ENCODE data around the gene PRR5L.
A peak's percentile ranks its signal among the peaks of the same experiment; 100 is the strongest.

Gene PRR5L

DNA sequence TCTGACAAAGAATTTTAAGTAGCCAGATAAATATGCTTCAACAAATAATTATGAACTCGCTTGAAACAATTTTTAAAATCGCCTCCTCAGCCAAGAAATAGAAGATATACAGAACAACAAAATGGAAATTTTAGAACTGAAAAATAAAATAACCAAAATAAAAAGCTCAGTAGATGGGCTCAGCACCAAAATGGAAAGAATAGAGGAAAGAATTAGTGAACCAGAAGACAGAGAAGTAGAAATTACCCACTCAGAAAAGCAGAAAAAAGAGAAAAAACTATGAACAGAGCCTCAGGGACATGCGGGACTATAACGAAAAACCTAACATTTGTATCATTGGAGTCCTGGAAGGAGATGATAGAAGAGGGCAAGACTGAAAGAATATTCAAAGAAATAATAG is 14.2 kb upstream of the PRR5L start:
- H3K27ac ChIP-seq: no peak overlapping the region
- TF ChIP-seq, protein P1, sequence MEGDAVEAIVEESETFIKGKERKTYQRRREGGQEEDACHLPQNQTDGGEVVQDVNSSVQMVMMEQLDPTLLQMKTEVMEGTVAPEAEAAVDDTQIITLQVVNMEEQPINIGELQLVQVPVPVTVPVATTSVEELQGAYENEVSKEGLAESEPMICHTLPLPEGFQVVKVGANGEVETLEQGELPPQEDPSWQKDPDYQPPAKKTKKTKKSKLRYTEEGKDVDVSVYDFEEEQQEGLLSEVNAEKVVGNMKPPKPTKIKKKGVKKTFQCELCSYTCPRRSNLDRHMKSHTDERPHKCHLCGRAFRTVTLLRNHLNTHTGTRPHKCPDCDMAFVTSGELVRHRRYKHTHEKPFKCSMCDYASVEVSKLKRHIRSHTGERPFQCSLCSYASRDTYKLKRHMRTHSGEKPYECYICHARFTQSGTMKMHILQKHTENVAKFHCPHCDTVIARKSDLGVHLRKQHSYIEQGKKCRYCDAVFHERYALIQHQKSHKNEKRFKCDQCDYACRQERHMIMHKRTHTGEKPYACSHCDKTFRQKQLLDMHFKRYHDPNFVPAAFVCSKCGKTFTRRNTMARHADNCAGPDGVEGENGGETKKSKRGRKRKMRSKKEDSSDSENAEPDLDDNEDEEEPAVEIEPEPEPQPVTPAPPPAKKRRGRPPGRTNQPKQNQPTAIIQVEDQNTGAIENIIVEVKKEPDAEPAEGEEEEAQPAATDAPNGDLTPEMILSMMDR (IDR thresholded peaks at IDR 0.05): no peak
- no peak for TF ChIP-seq ZFX (IDR thresholded peaks at IDR 0.05; ENCODE audit: borderline replicate concordance)

DNA sequence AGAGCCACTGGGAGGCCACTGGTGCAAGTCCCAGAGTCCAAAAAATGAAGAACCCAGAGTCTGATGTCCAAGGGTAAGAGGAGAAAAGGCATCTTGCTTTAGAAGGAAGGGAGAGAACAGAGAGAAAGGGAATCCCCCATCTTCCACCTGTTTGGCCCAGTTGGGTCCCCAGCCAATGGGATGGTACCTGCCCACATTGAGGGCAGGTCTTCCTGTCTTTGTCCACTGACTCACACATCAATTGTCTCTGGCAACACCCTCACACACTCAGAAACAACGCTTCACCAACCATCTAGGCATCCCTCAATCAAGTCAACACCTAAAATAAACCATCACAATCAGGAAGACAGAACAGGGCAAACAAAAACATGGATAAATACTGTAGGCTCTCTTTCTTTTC is 13.2 kb upstream of the PRR5L start:
- TF ChIP-seq ZFX (IDR thresholded peaks at IDR 0.05; ENCODE audit: borderline replicate concordance): no peak
- TF ChIP-seq, protein P1 (IDR thresholded peaks at IDR 0.05): no peak
- H3K27ac ChIP-seq: no peak overlapping the region

DNA sequence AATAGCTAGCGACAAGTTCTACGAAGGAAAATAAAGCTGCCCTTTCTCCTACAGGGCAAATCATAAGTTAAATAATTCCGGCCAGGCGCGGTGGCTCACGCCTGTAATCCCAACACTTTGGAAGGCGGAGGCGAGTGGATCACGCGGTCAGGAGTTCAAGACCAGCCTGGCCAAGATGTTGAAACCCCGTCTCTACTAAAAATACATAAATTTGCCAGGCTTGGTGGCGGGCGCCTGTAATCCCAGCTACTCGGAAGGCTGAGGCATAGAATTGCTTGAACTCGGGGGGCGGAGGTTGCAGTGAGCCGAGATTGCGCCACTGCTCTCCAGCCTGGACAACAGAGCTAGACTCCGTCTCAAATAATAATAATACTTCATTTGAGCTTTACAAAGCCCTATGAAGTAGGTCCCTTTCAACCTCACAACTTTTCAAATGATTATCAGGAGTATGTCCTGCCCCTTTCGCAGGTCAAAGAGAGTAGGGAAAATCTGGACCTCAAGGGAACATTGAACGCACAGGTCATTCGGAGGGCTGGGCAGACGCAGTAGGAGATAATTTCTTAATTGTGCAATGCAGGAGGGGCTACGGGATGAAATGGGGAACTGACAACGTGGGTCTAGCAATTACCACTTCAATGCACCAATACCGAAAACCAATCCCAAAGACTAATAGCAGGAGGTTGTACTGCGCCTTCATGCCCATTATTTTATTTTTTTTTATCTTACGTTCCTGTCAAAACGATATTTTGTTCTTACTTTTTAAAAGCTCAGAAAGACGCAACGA is 7.5 kb upstream of the PRR5L start:
- no peak for TF ChIP-seq ZFX (IDR thresholded peaks at IDR 0.05; ENCODE audit: borderline replicate concordance)
- TF ChIP-seq, protein P1 (IDR thresholded peaks at IDR 0.05): no peak
- H3K27ac ChIP-seq: peak overlapping the region; percentile 42; the same call in 1 of the 2 replicates

DNA sequence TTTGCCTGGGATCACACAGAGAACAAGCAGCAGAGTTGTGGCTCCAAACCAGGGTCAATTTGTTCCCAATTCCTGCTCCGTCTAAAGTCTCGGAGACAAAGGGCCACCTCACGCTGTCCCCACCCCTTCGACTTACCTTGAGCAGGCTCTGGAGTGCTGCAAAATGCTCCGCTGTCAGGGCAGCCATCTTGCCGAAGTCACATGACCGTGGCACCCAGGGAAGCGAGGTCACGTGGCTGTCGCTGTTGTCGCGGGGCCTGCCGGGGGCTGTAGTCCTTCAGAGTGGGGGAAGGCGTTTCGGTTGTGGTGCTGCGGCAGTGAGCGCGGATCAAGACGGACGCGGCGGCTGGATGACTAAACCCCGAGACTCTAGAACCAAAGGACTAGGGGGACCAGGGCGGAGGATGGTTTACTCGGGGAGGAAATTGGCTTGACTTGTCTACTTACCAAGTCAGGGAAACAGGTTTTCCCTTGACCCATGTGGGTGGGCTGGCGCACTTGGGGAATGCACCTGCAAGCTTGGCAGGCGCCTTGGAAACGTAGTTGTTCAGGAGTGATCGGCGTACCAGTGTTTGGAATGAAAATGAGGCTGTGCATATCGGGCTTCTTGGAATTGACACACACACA is 6.7 kb upstream of the PRR5L start, which contains the start of gene COMMD9:
Gene COMMD9, minus strand, starts transcription at position 199 of the 627 bp plus-strand sequence. Its CDS starts 12 bp downstream, at position 187.
- TF ChIP-seq ZFX (IDR thresholded peaks at IDR 0.05; ENCODE audit: borderline replicate concordance): no peak
- TF ChIP-seq, protein P1 (IDR thresholded peaks at IDR 0.05): no peak
- H3K27ac ChIP-seq: peak within 1 kb of the TSS; percentile 42; the same call in 1 of the 2 replicates

DNA sequence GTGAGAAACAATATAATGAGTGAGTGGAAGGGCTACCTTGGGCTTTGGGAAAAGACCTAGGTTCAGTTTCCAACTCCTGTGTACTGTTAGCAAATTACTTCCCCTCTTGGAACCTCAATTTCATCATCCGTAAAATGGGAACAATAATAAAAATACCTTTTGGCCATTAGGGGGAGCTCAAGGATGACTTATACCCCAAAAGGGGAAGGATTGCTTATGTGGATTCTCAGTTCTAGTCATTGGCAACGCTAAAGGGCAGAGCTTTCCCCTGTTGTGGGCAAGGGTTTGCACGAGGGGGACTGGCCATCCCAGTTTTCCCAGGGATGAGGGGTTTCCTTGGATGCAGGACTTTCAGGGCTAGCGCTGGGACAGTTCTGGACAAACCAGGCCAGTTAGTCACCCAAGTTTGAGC is 3.8 kb upstream of the PRR5L start:
- H3K27ac ChIP-seq: no peak overlapping the region
- no peak for TF ChIP-seq ZFX (IDR thresholded peaks at IDR 0.05; ENCODE audit: borderline replicate concordance)
- TF ChIP-seq, protein P1 (IDR thresholded peaks at IDR 0.05): peak; percentile 53

DNA sequence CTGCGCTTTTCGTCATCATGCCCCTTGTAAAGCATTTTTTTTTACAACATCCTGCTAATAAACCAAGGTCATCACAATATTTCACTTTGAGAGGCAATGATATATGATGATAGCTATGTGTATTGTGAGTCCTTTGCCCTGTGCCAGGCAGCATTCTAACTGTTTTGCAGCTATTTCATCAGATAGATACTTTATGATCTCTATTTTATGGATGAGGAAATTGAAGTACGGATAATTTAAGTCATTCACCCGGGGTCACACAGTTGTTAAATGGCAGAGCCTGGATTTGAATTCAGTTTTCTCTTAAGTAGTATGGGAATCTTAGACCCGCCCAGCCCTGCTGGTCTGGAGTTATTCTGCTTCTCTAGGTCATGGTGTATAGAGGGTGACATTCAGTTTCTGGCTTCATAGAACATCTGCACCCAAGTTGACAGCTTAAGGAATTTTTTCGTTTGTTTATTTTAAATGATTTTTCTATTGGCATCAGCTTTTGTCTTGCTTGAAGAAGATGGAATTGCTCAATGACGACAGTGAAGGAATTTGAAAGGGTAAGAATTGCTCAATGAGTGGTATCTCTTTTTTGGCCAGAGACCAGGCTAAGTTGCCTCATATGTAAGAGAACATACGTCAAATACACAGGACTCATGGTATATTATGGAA is 926 bp downstream of the PRR5L start:
- no peak overlapping the region for H3K27ac ChIP-seq
- no peak for TF ChIP-seq ZFX (IDR thresholded peaks at IDR 0.05; ENCODE audit: borderline replicate concordance)
- TF ChIP-seq, protein P1 (IDR thresholded peaks at IDR 0.05): no peak

Data from 22Rv1 (cell line).